Neutrophil (primary cell): Measurements from ENCODE around the gene IL1RAPL2.

Source experiments
- H3K27ac ChIP-seq: fragments of 200-600 bp; sonication (generic); 2 replicates; pipeline ENCODE4 v1.5.1; 2016; ENCODE audit warnings: mild to moderate bottlenecking, moderate library complexity
- H3K27me3 ChIP-seq: fragments of 200-600 bp; sonication (generic); 2 replicates; pipeline ENCODE4 v1.6.0; 2016; ENCODE audit warnings: mild to moderate bottlenecking
- H3K36me3 ChIP-seq: fragments of 200-600 bp; sonication (generic); 2 replicates; pipeline ENCODE4 v1.5.1; 2017
- H3K4me1 ChIP-seq, 2 experiments: fragments of 200-600 bp in 1 of 2; sonication (generic) in 1 of 2; 1 replicate in 1 of 2; 2 replicates in 1 of 2; pipeline versions ENCODE4 v1.5.1 to v1.6.1; 2013 to 2016; ENCODE audit warnings: low read depth in 1 of 2, low read length in 1 of 2, mild to moderate bottlenecking in 1 of 2, moderate library complexity in 1 of 2; ENCODE audit not compliant: control insufficient read depth in 1 of 2, insufficient read depth in 1 of 2
- H3K4me3 ChIP-seq, 2 experiments: fragments of 200-600 bp in 1 of 2; sonication (generic) in 1 of 2; 1 replicate in 1 of 2; 2 replicates in 1 of 2; pipeline ENCODE4 v1.5.1; 2013 to 2016; ENCODE audit warnings: low read depth in 1 of 2, low read length in 1 of 2, mild to moderate bottlenecking in 1 of 2, moderate library complexity in 1 of 2
- H3K9me3 ChIP-seq: fragments of 200-600 bp; sonication (generic); 2 replicates; pipeline ENCODE4 v1.5.1; 2016
- CTCF ChIP-seq: fragments of 200-600 bp; sonication (generic); IDR thresholded peaks from 2 replicates; pipeline ENCODE4 v1.5.1; 2016; ENCODE audit warnings: antibody characterized with exemption

The IL1RAPL2 gene

GRCh38 chrX:105694839-105695238 lies 1128.8 kb downstream of the IL1RAPL2 start:
- no peaks in the 10 kb centered on the region for H3K27me3 ChIP-seq
- H3K36me3 ChIP-seq, result no peaks in the 10 kb centered on the region
- H3K4me3 ChIP-seq, result no peak overlapping the region
- H3K27ac ChIP-seq, result no peak overlapping the region
- no peak for TF ChIP-seq CTCF
- no peaks in the 10 kb centered on the region for H3K4me1 ChIP-seq
- no peaks in the 10 kb centered on the region for H3K9me3 ChIP-seq

- no peak overlapping the region for H3K27ac ChIP-seq
- H3K36me3 ChIP-seq, result no peaks in the 10 kb centered on the region
- H3K4me1 ChIP-seq, result no peaks in the 10 kb centered on the region
- TF ChIP-seq CTCF, result no peak
- H3K4me3 ChIP-seq, result no peak overlapping the region
- no peaks in the 10 kb centered on the region for H3K27me3 ChIP-seq
- H3K9me3 ChIP-seq, result no peaks in the 10 kb centered on the region
Observed at GRCh38 chrX:105695451-105695850, 1129.5 kb downstream of the IL1RAPL2 start.

- Histone ChIP-seq H3K4me1 (no peaks in the 10 kb centered on the region), H3K27ac (no peak overlapping the region), H3K27me3 (no peaks in the 10 kb centered on the region), H3K4me3 (no peak overlapping the region), H3K9me3 (no peaks in the 10 kb centered on the region), H3K36me3 (no peaks in the 10 kb centered on the region)
- no peak for TF ChIP-seq CTCF
Observed at GRCh38 chrX:105696870-105697269, 1130.9 kb downstream of the IL1RAPL2 start.

- no peaks in the 10 kb centered on the region for H3K9me3 ChIP-seq
- no peak overlapping the region for H3K4me3 ChIP-seq
- no peak overlapping the region for H3K27ac ChIP-seq
- no peak for TF ChIP-seq CTCF
- no peaks in the 10 kb centered on the region for H3K36me3 ChIP-seq
- no peaks in the 10 kb centered on the region for H3K27me3 ChIP-seq
- no peaks in the 10 kb centered on the region for H3K4me1 ChIP-seq
Observed at GRCh38 chrX:105697984-105698781, 1132.2 kb downstream of the IL1RAPL2 start.

- Histone ChIP-seq H3K4me3 (no peak overlapping the region), H3K4me1 (no peaks in the 10 kb centered on the region), H3K27ac (no peak overlapping the region), H3K27me3 (no peaks in the 10 kb centered on the region), H3K9me3 (no peaks in the 10 kb centered on the region), H3K36me3 (no peaks in the 10 kb centered on the region)
- TF ChIP-seq CTCF, result no peak
Observed at GRCh38 chrX:105700331-105700730, 1134.3 kb downstream of the IL1RAPL2 start.
